Measurements from ENCODE around the gene IRF2BP2. TPM values are rescaled to one million over a fixed set of nuclear protein-coding genes. Genes with fewer than 3 reads are reported as not detected.

Gene IRF2BP2
- total and polyA plus RNA-seq, 2 donors (not counting 1 experiment from before 2014, with no cell fraction given) = 17.8 to 71.8 TPM

DNA sequence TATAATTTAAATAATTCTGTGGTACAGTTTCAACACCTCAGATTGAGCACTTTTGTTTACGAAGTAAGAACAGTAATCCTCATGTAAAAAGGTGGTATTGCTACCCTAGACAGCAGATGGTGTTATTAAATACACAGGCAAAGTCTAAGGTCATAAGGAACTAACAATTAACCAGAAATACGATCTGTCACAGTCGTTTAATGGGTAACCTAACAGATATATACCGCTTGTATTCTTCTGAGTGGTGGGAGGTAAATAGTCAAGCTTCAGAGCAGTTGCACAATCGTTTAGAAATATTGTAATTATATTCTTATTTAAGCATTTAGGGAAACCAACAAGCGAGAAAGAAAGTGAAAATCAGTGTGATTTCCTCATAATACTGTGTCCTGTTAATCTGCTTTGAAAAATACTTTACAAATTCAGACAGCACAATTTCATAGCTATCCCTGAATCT is 9.8 kb upstream of the IRF2BP2 start:
- H3K9ac ChIP-seq (ENCODE audit: insufficient read depth, low read length) = no peak overlapping the region
- H3K4me2 ChIP-seq (ENCODE audit: extremely low read depth, insufficient read depth, low read length) = peak overlapping the region; percentile 16
- no peaks in the 10 kb centered on the region for H3K79me2 ChIP-seq (ENCODE audit: control insufficient read depth, insufficient read depth, low read length)
- H4K20me1 ChIP-seq (ENCODE audit: control insufficient read depth, extremely low read depth, insufficient read depth, low read length) = no peaks in the 10 kb centered on the region
- no peak for DNase-seq (ENCODE audit: low read depth in 2 of 2)
- peaks cover 26% of the 10 kb centered on the region for H3K4me1 ChIP-seq (ENCODE audit: control insufficient read depth, extremely low read depth, insufficient read depth, low read length)
- H3K4me3 ChIP-seq (replicated peaks in 1 of 4; ENCODE audit: control extremely low read depth in 1 of 4, insufficient read depth in 1 of 4, low read depth in 3 of 4, low read length in 4 of 4) = no peak overlapping the region
- TF ChIP-seq, protein P1, sequence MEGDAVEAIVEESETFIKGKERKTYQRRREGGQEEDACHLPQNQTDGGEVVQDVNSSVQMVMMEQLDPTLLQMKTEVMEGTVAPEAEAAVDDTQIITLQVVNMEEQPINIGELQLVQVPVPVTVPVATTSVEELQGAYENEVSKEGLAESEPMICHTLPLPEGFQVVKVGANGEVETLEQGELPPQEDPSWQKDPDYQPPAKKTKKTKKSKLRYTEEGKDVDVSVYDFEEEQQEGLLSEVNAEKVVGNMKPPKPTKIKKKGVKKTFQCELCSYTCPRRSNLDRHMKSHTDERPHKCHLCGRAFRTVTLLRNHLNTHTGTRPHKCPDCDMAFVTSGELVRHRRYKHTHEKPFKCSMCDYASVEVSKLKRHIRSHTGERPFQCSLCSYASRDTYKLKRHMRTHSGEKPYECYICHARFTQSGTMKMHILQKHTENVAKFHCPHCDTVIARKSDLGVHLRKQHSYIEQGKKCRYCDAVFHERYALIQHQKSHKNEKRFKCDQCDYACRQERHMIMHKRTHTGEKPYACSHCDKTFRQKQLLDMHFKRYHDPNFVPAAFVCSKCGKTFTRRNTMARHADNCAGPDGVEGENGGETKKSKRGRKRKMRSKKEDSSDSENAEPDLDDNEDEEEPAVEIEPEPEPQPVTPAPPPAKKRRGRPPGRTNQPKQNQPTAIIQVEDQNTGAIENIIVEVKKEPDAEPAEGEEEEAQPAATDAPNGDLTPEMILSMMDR (conservative IDR thresholded peaks at IDR 0.05 in 1 of 2, IDR thresholded peaks at IDR 0.05 in 1 of 2; ENCODE audit: low read depth in 1 of 2, low read length in 2 of 2) = no peak
- no peak for TF ChIP-seq EZH2 (IDR thresholded peaks at IDR 0.05; ENCODE audit: low read length, missing control alignments)
- H3K27me3 ChIP-seq (ENCODE audit: control insufficient read depth, insufficient read depth, low read length) = no peaks in the 10 kb centered on the region
- H3K9me3 ChIP-seq (ENCODE audit: control insufficient read depth, insufficient read depth, low read depth, low read length) = no peaks in the 10 kb centered on the region
- H3K36me3 ChIP-seq (ENCODE audit: control insufficient read depth, insufficient read depth, low read length) = no peaks in the 10 kb centered on the region
- H2AFZ ChIP-seq (ENCODE audit: low read length) = no peak overlapping the region
- peak overlapping the region; percentile 37 for H3K27ac ChIP-seq (ENCODE audit: insufficient read depth, low read length)

DNA sequence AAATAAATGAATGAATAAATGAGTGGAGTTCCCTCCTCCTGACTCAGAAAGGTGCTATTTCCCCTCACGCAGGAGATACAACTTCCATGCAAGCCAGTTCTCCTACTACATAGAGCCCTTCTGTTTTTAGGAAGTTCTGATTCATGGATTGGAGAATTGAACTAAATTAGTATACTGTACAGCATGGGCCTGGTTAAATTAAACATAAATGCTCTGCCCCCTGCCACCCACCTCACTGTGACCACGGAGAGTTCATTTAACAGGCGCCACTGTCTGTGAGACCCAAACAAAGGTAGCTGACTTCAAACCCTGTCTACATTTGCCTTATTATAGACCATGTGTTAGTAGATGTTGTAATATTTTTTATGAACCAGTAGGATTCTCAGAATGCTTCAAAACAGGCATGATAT is 9.1 kb upstream of the IRF2BP2 start:
- H3K27me3 ChIP-seq (ENCODE audit: control insufficient read depth, insufficient read depth, low read length) = no peaks in the 10 kb centered on the region
- no peak overlapping the region for H3K4me3 ChIP-seq (replicated peaks in 1 of 4; ENCODE audit: control extremely low read depth in 1 of 4, insufficient read depth in 1 of 4, low read depth in 3 of 4, low read length in 4 of 4)
- peak overlapping the region; percentile 58 for H3K4me2 ChIP-seq (ENCODE audit: extremely low read depth, insufficient read depth, low read length)
- no peaks in the 10 kb centered on the region for H3K9me3 ChIP-seq (ENCODE audit: control insufficient read depth, insufficient read depth, low read depth, low read length)
- DNase-seq (ENCODE audit: low read depth in 2 of 2) = peak in 1 of 2 donors; percentile 73
- H3K27ac ChIP-seq (ENCODE audit: insufficient read depth, low read length) = peak overlapping the region; percentile 90
- H3K36me3 ChIP-seq (ENCODE audit: control insufficient read depth, insufficient read depth, low read length) = no peaks in the 10 kb centered on the region
- H3K9ac ChIP-seq (ENCODE audit: insufficient read depth, low read length) = no peak overlapping the region
- TF ChIP-seq, protein P1 (conservative IDR thresholded peaks at IDR 0.05 in 1 of 2, IDR thresholded peaks at IDR 0.05 in 1 of 2; ENCODE audit: low read depth in 1 of 2, low read length in 2 of 2) = no peak
- no peak for TF ChIP-seq EZH2 (IDR thresholded peaks at IDR 0.05; ENCODE audit: low read length, missing control alignments)
- no peaks in the 10 kb centered on the region for H4K20me1 ChIP-seq (ENCODE audit: control insufficient read depth, extremely low read depth, insufficient read depth, low read length)
- no peak overlapping the region for H2AFZ ChIP-seq (ENCODE audit: low read length)
- peaks cover 24% of the 10 kb centered on the region for H3K4me1 ChIP-seq (ENCODE audit: control insufficient read depth, extremely low read depth, insufficient read depth, low read length)
- H3K79me2 ChIP-seq (ENCODE audit: control insufficient read depth, insufficient read depth, low read length) = no peaks in the 10 kb centered on the region

DNA sequence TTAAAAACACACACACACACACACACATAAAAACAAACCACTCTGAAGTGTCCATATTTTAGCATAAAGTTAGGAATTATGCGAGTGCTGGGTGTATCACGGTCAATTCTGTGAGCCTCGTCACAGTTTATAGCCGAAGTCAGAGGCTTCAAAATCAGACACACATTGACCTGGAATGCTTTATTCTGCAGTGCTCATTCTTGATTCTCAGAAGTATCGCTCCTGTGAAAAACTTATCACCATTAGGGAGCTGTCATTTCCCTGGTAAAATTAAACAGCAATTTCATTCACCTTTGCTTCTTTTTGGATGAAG is 8.7 kb upstream of the IRF2BP2 start:
- H3K27ac ChIP-seq (ENCODE audit: insufficient read depth, low read length) = peak overlapping the region; percentile 90
- DNase-seq (ENCODE audit: low read depth in 2 of 2) = no peak
- TF ChIP-seq, protein P1 (conservative IDR thresholded peaks at IDR 0.05 in 1 of 2, IDR thresholded peaks at IDR 0.05 in 1 of 2; ENCODE audit: low read depth in 1 of 2, low read length in 2 of 2) = no peak
- no peak for TF ChIP-seq EZH2 (IDR thresholded peaks at IDR 0.05; ENCODE audit: low read length, missing control alignments)
- H3K4me3 ChIP-seq (replicated peaks in 1 of 4; ENCODE audit: control extremely low read depth in 1 of 4, insufficient read depth in 1 of 4, low read depth in 3 of 4, low read length in 4 of 4) = no peak overlapping the region
- H3K9ac ChIP-seq (ENCODE audit: insufficient read depth, low read length) = peak overlapping the region; percentile 39
- peak overlapping the region; percentile 58 for H3K4me2 ChIP-seq (ENCODE audit: extremely low read depth, insufficient read depth, low read length)
- no peaks in the 10 kb centered on the region for H4K20me1 ChIP-seq (ENCODE audit: control insufficient read depth, extremely low read depth, insufficient read depth, low read length)
- H3K36me3 ChIP-seq (ENCODE audit: control insufficient read depth, insufficient read depth, low read length) = no peaks in the 10 kb centered on the region
- peaks cover 27% of the 10 kb centered on the region for H3K4me1 ChIP-seq (ENCODE audit: control insufficient read depth, extremely low read depth, insufficient read depth, low read length)
- H3K27me3 ChIP-seq (ENCODE audit: control insufficient read depth, insufficient read depth, low read length) = no peaks in the 10 kb centered on the region
- no peaks in the 10 kb centered on the region for H3K79me2 ChIP-seq (ENCODE audit: control insufficient read depth, insufficient read depth, low read length)
- peak overlapping the region; percentile 16 for H2AFZ ChIP-seq (ENCODE audit: low read length)
- H3K9me3 ChIP-seq (ENCODE audit: control insufficient read depth, insufficient read depth, low read depth, low read length) = no peaks in the 10 kb centered on the region
